SK-N-MC (cell line): ENCODE results near the gene PTPRG.

Experiments
- EZH2 ChIP-seq: fragments of 200-600 bp; sonication (generic); IDR thresholded peaks from one replicate; pipeline ENCODE4 v1.6.1; 2017; ENCODE audit warnings: antibody characterized with exemption
- POLR2AphosphoS5 ChIP-seq: IDR thresholded peaks from 2 replicates; pipeline ENCODE4 v1.6.1; 2012; ENCODE audit warnings: mild to moderate bottlenecking, low read depth, low read length, borderline replicate concordance

GRCh38 chr3:61748288-61748687 lies 186.9 kb downstream of the PTPRG start:
- TF ChIP-seq POLR2AphosphoS5 (no peak), EZH2 (no peak)
